Right lobe of liver (tissue), 6 donors: ENCODE measurements around the gene FMN2. TPM values are rescaled to one million over a fixed set of nuclear protein-coding genes. Genes with fewer than 3 reads are reported as not detected.
"Not testable (repeated sequence)": the region's sequence is repeated elsewhere in the genome, so short reads cannot be mapped to it uniquely, and the experiment has no call there.

Experiments
- ATAC-seq, 4 donors: fragments of 200-7000 bp; cut with Tn5 transposase; one replicate each; pipeline ENCODE4 v1.9.1; 2020; ENCODE audit warnings: mild to moderate bottlenecking in 4 of 4, moderate library complexity in 4 of 4
- DNase-seq, 3 donors: peaks; one replicate each; pipeline ENCODE4 v3.0.0-alpha.2; 2020
- H3K27ac ChIP-seq, 3 donors: fragments of 200-600 bp; one replicate each; pipeline ENCODE4 v1.8.0; 2022
- H3K27me3 ChIP-seq, 2 donors: fragments of 200-600 bp; one replicate each; pipeline ENCODE4 v1.8.0; 2022
- H3K36me3 ChIP-seq, 4 donors: fragments of 200-600 bp; sonication (generic) in 1 of 4; one replicate each; pipeline versions ENCODE4 v1.5.1 to v1.8.0; 2017 to 2022; ENCODE audit warnings: control low read depth in 1 of 4
- H3K4me1 ChIP-seq, 4 donors: fragments of 200-600 bp; sonication (generic) in 1 of 4; one replicate each; pipeline versions ENCODE4 v1.5.1 to v1.8.0; 2017 to 2022; ENCODE audit warnings: control low read depth in 1 of 4
- H3K4me3 ChIP-seq, 3 donors: fragments of 200-600 bp; one replicate each; pipeline ENCODE4 v1.8.0; 2022
- H3K9me3 ChIP-seq, 4 donors: fragments of 200-600 bp; sonication (generic) in 1 of 4; one replicate each; pipeline versions ENCODE4 v1.5.1 to v1.8.0; 2017 to 2022; ENCODE audit warnings: control low read depth in 1 of 4
- CTCF ChIP-seq, 4 donors: fragments of 200-600 bp in 3 of 4; fragments of 450-650 bp in 1 of 4; IDR thresholded peaks; one replicate each; pipeline versions ENCODE4 v1.5.1 to v1.8.0; 2016 to 2022; ENCODE audit warnings: antibody characterized with exemption in 4 of 4, mild to moderate bottlenecking in 2 of 4
- POLR2A ChIP-seq: fragments of 450-650 bp; IDR thresholded peaks from one replicate; pipeline ENCODE4 v1.6.1; 2017; ENCODE audit warnings: antibody characterized with exemption, mild to moderate bottlenecking
- WGBS: methylation state at CpG from one replicate; pipeline ENCODE4 v1.1.6; 2018; ENCODE audit warnings: low coverage, low lambda C conversion rate; ENCODE audit not compliant: insufficient coverage; ENCODE audit errors: missing lambda C conversion rate; 5-methylcytosine and 5-hydroxymethylcytosine counted together
- intact Hi-C, 2 donors: fragments of 100-400 bp; cut with DNase I; formaldehyde crosslinking; loops; one replicate each; pipeline versions ENCODE4 v1.11.2 to v1.14.1; 2022
- total RNA-seq, 6 experiments: library from RNA; depleted of rRNA in 2 of 6; stranded (reverse); fragments of >200 nt in 2 of 6; fragmentation: NEBNext Ultra II Directional in 3 of 6; extraction: Animal tissue kit (Norgen Biotek cat#: 25700) in 3 of 6; gene quantifications; one replicate each; pipeline versions ENCODE4 v1.1.0 to v1.2.4, GENCODE V29; 2016 to 2023
- donor health status: DM: no; HTN: yes; CAD: no.
- donor health status: DM: no; HTN: no; CAD: no.
- donor health status: DM: no; HTN: no; CAD: no.
- donor health status: DM: no; HTN: yes; CAD: no.
- donor health status: DM: no; HTN: yes; CAD: no.

Gene FMN2
- total RNA-seq, 6 experiments from 2014 or later, result 0.12 TPM; not detected in 5

- DNase-seq, result no peak
- no peak for ATAC-seq
- H3K9me3 ChIP-seq, result no peaks in the 10 kb centered on the region
- intact Hi-C loops, result no loop called here
- H3K4me3 ChIP-seq, result no peak overlapping the region
- peaks cover 0 to 3% of the 10 kb centered on the region in 2 donors for H3K27me3 ChIP-seq
- WGBS, result 70% methylated on average over 12 of the region's 12 CpGs
- no peaks in the 10 kb centered on the region for H3K36me3 ChIP-seq
- TF ChIP-seq POLR2A (no peak), CTCF (IDR thresholded peaks at IDR 0.05) (no peak)
- H3K27ac ChIP-seq, result no peak overlapping the region
- no peaks in the 10 kb centered on the region for H3K4me1 ChIP-seq
These were observed 314.1 kb downstream of the FMN2 start for GRCh38 chr1:240405751-240406150.

- H3K36me3 ChIP-seq, result no peaks in the 10 kb centered on the region
- DNase-seq (no peak), ATAC-seq (no peak)
- intact Hi-C loops, result no loop called here
- no peak overlapping the region for H3K4me3 ChIP-seq
- no peaks in the 10 kb centered on the region for H3K9me3 ChIP-seq
- no peaks in the 10 kb centered on the region for H3K4me1 ChIP-seq
- TF ChIP-seq POLR2A, result no peak
- no peak for TF ChIP-seq CTCF (IDR thresholded peaks at IDR 0.05)
- no peak overlapping the region for H3K27ac ChIP-seq
- H3K27me3 ChIP-seq, result peaks cover 0 to 3% of the 10 kb centered on the region in 2 donors
- 76% methylated on average over 4 of the region's 5 CpGs for WGBS
These were observed 315.7 kb downstream of the FMN2 start for GRCh38 chr1:240407407-240407806.

GRCh38 chr1:240409615-240410014 is 317.9 kb downstream of the FMN2 start:
- Histone ChIP-seq H3K27me3 (peaks cover 0 to 3% of the 10 kb centered on the region in 2 donors), H3K4me3 (no peak overlapping the region), H3K27ac (no peak overlapping the region), H3K9me3 (no peaks in the 10 kb centered on the region), H3K4me1 (no peaks in the 10 kb centered on the region), H3K36me3 (no peaks in the 10 kb centered on the region)
- no peak for TF ChIP-seq CTCF (IDR thresholded peaks at IDR 0.05)
- TF ChIP-seq POLR2A, result no peak
- no peak for DNase-seq
- ATAC-seq, result no peak
- intact Hi-C loops, result no loop called here

- TF ChIP-seq CTCF (IDR thresholded peaks at IDR 0.05) (no peak), POLR2A (no peak)
- Histone ChIP-seq H3K4me1 (no peaks in the 10 kb centered on the region), H3K4me3 (no peak overlapping the region), H3K27me3 (peaks cover 0 to 3% of the 10 kb centered on the region in 2 donors), H3K36me3 (no peaks in the 10 kb centered on the region), H3K9me3 (no peaks in the 10 kb centered on the region), H3K27ac (no peak overlapping the region)
- WGBS, result 72% methylated on average over 5 of the region's 5 CpGs
- no peak for ATAC-seq
- DNase-seq, result no peak
- intact Hi-C loops, result no loop called here
These were observed 322.0 kb downstream of the FMN2 start for GRCh38 chr1:240413732-240414131.

- intact Hi-C loops, result no loop called here
These were observed 322.6 kb downstream of the FMN2 start for GRCh38 chr1:240414237-240414636.

GRCh38 chr1:240415011-240415410 is 323.3 kb downstream of the FMN2 start:
- H3K27ac ChIP-seq, H3K9me3 ChIP-seq, H3K4me1 ChIP-seq, DNase-seq, intact Hi-C loops, H3K36me3 ChIP-seq, H3K4me3 ChIP-seq, ATAC-seq, H3K27me3 ChIP-seq: not testable (repeated sequence)
- WGBS, result 91% methylated on average over 1 of the region's 1 CpG

More at GRCh38 chr1:240414237-240414636, 322.6 kb downstream of the FMN2 start:
- H3K36me3 ChIP-seq, result no peaks in the 10 kb centered on the region
- ATAC-seq, result no peak
- H3K27me3 ChIP-seq, result peaks cover 0 to 3% of the 10 kb centered on the region in 2 donors
- no peak overlapping the region for H3K4me3 ChIP-seq
- WGBS, result 83% methylated on average over 6 of the region's 6 CpGs
- H3K27ac ChIP-seq, result no peak overlapping the region
- DNase-seq, result no peak
- TF ChIP-seq POLR2A, result no peak
- no peak for TF ChIP-seq CTCF (IDR thresholded peaks at IDR 0.05)
- H3K9me3 ChIP-seq, result no peaks in the 10 kb centered on the region
- H3K4me1 ChIP-seq, result no peaks in the 10 kb centered on the region
